Nephron (organoid): Measurements from ENCODE around the gene ISG20L2.

ENCODE experiments used
- H3K27ac Mint-ChIP-seq, 3 experiments: 2 replicates each; pipeline ENCODE4 v1.8.0; 2020; ENCODE audit warnings: mixed read lengths in 3 of 3, mild to moderate bottlenecking in 2 of 3, moderate library complexity in 1 of 3
- H3K27me3 Mint-ChIP-seq: 2 replicates; pipeline ENCODE4 v1.8.0; 2021; ENCODE audit warnings: low read depth, mild to moderate bottlenecking, moderate library complexity, mixed read lengths
- H3K36me3 Mint-ChIP-seq: 2 replicates; pipeline ENCODE4 v1.8.0; 2020; ENCODE audit warnings: low read depth, mixed read lengths
- H3K4me1 Mint-ChIP-seq: 2 replicates; pipeline ENCODE4 v1.8.0; 2020; ENCODE audit warnings: mixed read lengths
- H3K4me3 Mint-ChIP-seq, 3 experiments: 2 replicates each; pipeline ENCODE4 v1.8.0; 2020; ENCODE audit warnings: mild to moderate bottlenecking in 3 of 3, mixed read lengths in 3 of 3, moderate library complexity in 2 of 3
- H3K9me3 Mint-ChIP-seq: 2 replicates; pipeline ENCODE4 v1.8.0; 2020; ENCODE audit warnings: mixed read lengths
- CTCF ChIP-seq, 3 experiments: fragments of 200-600 bp; sonication (generic); IDR thresholded peaks; one replicate each; pipeline ENCODE4 v1.5.0; 2021; ENCODE audit warnings: antibody characterized with exemption in 3 of 3; ENCODE audit not compliant: unreplicated experiment in 3 of 3

The ISG20L2 gene

GRCh38 chr1:156772728-156773497 lies 44.3 kb upstream of the ISG20L2 start:
- H3K27ac Mint-ChIP-seq, result peak overlapping the region in 2 of 3 experiments; percentile 53 to 61
- peak overlapping the region in 2 of 3 experiments; percentile 15 to 25 for H3K4me3 Mint-ChIP-seq
- H3K36me3 Mint-ChIP-seq, result peaks cover 26% of the 10 kb centered on the region
- H3K9me3 Mint-ChIP-seq, result no peaks in the 10 kb centered on the region
- H3K27me3 Mint-ChIP-seq, result no peaks in the 10 kb centered on the region
- no peak for TF ChIP-seq CTCF (IDR thresholded peaks at IDR 0.05; ENCODE audit: unreplicated experiment in 3 of 3)
- peaks cover 51% of the 10 kb centered on the region for H3K4me1 Mint-ChIP-seq

- no peak for TF ChIP-seq CTCF (IDR thresholded peaks at IDR 0.05; ENCODE audit: unreplicated experiment in 3 of 3)
- H3K9me3 Mint-ChIP-seq, result no peaks in the 10 kb centered on the region
- H3K36me3 Mint-ChIP-seq, result peaks cover 22% of the 10 kb centered on the region
- peaks cover 51% of the 10 kb centered on the region for H3K4me1 Mint-ChIP-seq
- peak overlapping the region in 1 of 3 experiments; percentile 33 for H3K4me3 Mint-ChIP-seq
- peak overlapping the region in 1 of 3 experiments; percentile 61 for H3K27ac Mint-ChIP-seq
- no peaks in the 10 kb centered on the region for H3K27me3 Mint-ChIP-seq
These were observed 43.7 kb upstream of the ISG20L2 start for GRCh38 chr1:156772222-156772621.

- Mint-ChIP-seq H3K27ac (peak overlapping the region in 2 of 3 experiments; percentile 83 to 90), H3K4me3 (no peak overlapping the region), H3K9me3 (no peaks in the 10 kb centered on the region), H3K27me3 (no peaks in the 10 kb centered on the region), H3K4me1 (peaks cover 50% of the 10 kb centered on the region), H3K36me3 (peaks cover 20% of the 10 kb centered on the region)
- no peak for TF ChIP-seq CTCF (IDR thresholded peaks at IDR 0.05; ENCODE audit: unreplicated experiment in 3 of 3)
These were observed 40.2 kb upstream of the ISG20L2 start for GRCh38 chr1:156768610-156769295.

- no peaks in the 10 kb centered on the region for H3K27me3 Mint-ChIP-seq
- H3K27ac Mint-ChIP-seq, result peak overlapping the region in 2 of 3 experiments; percentile 83 to 90
- no peaks in the 10 kb centered on the region for H3K9me3 Mint-ChIP-seq
- H3K4me1 Mint-ChIP-seq, result peaks cover 43% of the 10 kb centered on the region
- no peak for TF ChIP-seq CTCF (IDR thresholded peaks at IDR 0.05; ENCODE audit: unreplicated experiment in 3 of 3)
- H3K4me3 Mint-ChIP-seq, result no peak overlapping the region
- peaks cover 16% of the 10 kb centered on the region for H3K36me3 Mint-ChIP-seq
These were observed 39.5 kb upstream of the ISG20L2 start for GRCh38 chr1:156767879-156768604.

DNA sequence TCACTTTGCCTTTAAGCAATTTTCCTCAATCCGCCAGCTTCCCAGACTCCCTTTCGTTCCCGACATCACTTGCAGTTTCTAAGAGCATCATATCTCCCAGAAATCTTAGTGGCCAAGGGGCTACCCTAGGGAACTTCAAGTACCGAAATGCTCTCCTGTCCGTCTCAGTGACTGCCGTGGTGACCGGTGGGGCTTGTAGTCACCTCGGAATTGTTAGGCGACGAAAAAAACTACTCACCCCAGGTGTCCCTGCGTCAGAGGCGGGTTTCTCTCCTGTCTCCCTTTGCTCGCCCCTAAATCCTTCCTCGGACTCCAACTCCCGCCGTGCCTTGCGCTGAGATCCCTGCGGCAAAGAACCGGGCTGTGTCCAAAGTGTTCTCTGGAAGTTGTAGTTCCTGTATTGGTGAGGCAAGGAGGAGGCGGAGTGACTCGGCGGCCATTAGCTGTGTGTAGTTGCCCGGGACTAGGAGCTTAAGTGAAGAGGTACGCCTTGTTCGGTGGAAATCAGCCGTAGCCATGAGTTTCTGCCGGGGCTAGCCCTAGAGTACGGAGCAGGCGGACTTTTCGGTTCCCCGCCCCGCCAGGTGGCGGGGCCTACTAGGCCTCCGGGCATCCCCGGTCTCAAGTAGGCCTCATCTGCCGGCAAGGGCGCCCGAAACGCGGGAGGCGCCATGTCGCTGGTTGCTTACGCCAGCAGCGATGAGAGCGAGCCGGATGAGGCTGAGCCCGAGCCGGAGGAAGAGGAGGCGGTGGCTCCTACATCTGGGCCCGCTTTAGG lies 38.7 kb upstream of the ISG20L2 start, which contains the start of gene PRCC:
Gene PRCC, plus strand, starts transcription at position 435 of the 778 bp plus-strand sequence. Its CDS starts 237 bp downstream, at position 672.
- Mint-ChIP-seq H3K4me1 (peaks cover 35% of the 10 kb centered on the region), H3K4me3 (no peak within 1 kb of the TSS), H3K9me3 (no peaks in the 10 kb centered on the region), H3K36me3 (peaks cover 16% of the 10 kb centered on the region), H3K27ac (peak within 1 kb of the TSS in 2 of 3 experiments; percentile 83 to 90), H3K27me3 (no peaks in the 10 kb centered on the region)
- TF ChIP-seq CTCF (IDR thresholded peaks at IDR 0.05; ENCODE audit: unreplicated experiment in 3 of 3), result no peak
